MM.1S (cell line): ENCODE results near the gene CRHBP.

ENCODE experiments used
- DNase-seq: peaks from one replicate; pipeline ENCODE4 v3.0.0-alpha.2; 2015
- H2AFZ ChIP-seq: fragments of 300-600 bp; sonication (generic); 2 replicates; pipeline ENCODE4 v1.6.0; 2016; ENCODE audit warnings: antibody characterized with exemption, low read length
- H3F3A ChIP-seq: fragments of 300-600 bp; sonication (generic); 2 replicates; pipeline ENCODE4 v1.6.1; 2016; ENCODE audit warnings: mild to moderate bottlenecking, antibody characterized with exemption, low read length, moderate library complexity, mixed read lengths; ENCODE audit not compliant: insufficient read depth
- H3K27ac ChIP-seq: fragments of 300-600 bp; sonication (generic); 2 replicates; pipeline ENCODE4 v1.5.1; 2016; ENCODE audit warnings: mild to moderate bottlenecking, low read length
- H3K27me3 ChIP-seq: fragments of 300-600 bp; sonication (generic); replicated peaks from 2 replicates; pipeline ENCODE4 v1.6.0; 2016; ENCODE audit warnings: low read length; ENCODE audit not compliant: insufficient read depth
- H3K36me3 ChIP-seq: fragments of 300-600 bp; sonication (generic); replicated peaks from 2 replicates; pipeline ENCODE4 v1.6.1; 2016; ENCODE audit warnings: mild to moderate bottlenecking, low read length, mixed read lengths; ENCODE audit not compliant: insufficient read depth
- H3K4me1 ChIP-seq: fragments of 300-600 bp; sonication (generic); 2 replicates; pipeline ENCODE4 v1.6.1; 2016; ENCODE audit warnings: low read length, mixed read lengths
- H3K4me2 ChIP-seq: fragments of 300-600 bp; sonication (generic); 2 replicates; pipeline ENCODE4 v1.6.0; 2016; ENCODE audit warnings: low read depth, low read length
- H3K4me3 ChIP-seq: fragments of 300-600 bp; sonication (generic); 2 replicates; pipeline ENCODE4 v1.5.1; 2016; ENCODE audit warnings: low read length, mixed read lengths
- H3K79me2 ChIP-seq: fragments of 300-600 bp; sonication (generic); 2 replicates; pipeline ENCODE4 v1.6.1; 2016; ENCODE audit warnings: mixed run types, low read length, mixed read lengths
- H3K9ac ChIP-seq: fragments of 300-600 bp; sonication (generic); 2 replicates; pipeline ENCODE4 v1.6.1; 2016; ENCODE audit warnings: low read length, mixed read lengths
- H3K9me2 ChIP-seq: fragments of 300-600 bp; sonication (generic); replicated peaks from 2 replicates; pipeline ENCODE4 v1.6.1; 2016; ENCODE audit warnings: mild to moderate bottlenecking, low read length, mixed read lengths; ENCODE audit not compliant: insufficient read depth
- H3K9me3 ChIP-seq: fragments of 300-600 bp; sonication (generic); replicated peaks from 2 replicates; pipeline ENCODE4 v1.6.1; 2016; ENCODE audit warnings: mild to moderate bottlenecking, low read length, mixed read lengths; ENCODE audit not compliant: insufficient read depth
- H4K20me1 ChIP-seq: fragments of 300-600 bp; sonication (generic); 2 replicates; pipeline ENCODE4 v1.6.1; 2016; ENCODE audit warnings: mild to moderate bottlenecking, low read length, moderate library complexity, mixed read lengths; ENCODE audit not compliant: insufficient read depth
- CTCF ChIP-seq: fragments of 300-600 bp; sonication (generic); IDR thresholded peaks from 2 replicates; pipeline ENCODE4 v1.5.1; 2016; ENCODE audit warnings: antibody characterized with exemption, low read length, mixed read lengths
- EZH2 ChIP-seq: fragments of 300-600 bp; sonication (generic); optimal IDR thresholded peaks from 2 replicates; pipeline ENCODE3; 2017; ENCODE audit warnings: low read depth, mild to moderate bottlenecking, antibody characterized with exemption, low read length, mixed read lengths
- EZH2phosphoT487 ChIP-seq: fragments of 300-600 bp; sonication (generic); IDR thresholded peaks from 2 replicates; pipeline ENCODE4 v1.6.1; 2018; ENCODE audit warnings: antibody characterized with exemption, low read length

The CRHBP gene

GRCh38 chr5:76927961-76928360, 24.9 kb upstream of the CRHBP start:
- H3K9ac ChIP-seq: no peak overlapping the region
- H2AFZ ChIP-seq: no peak overlapping the region
- H3K9me2 ChIP-seq: no peaks in the 10 kb centered on the region
- no peak overlapping the region for H3K27ac ChIP-seq
- H3K79me2 ChIP-seq: no peaks in the 10 kb centered on the region
- H3K9me3 ChIP-seq: no peaks in the 10 kb centered on the region
- no peaks in the 10 kb centered on the region for H3K36me3 ChIP-seq
- H4K20me1 ChIP-seq: no peaks in the 10 kb centered on the region
- H3K4me2 ChIP-seq: no peak overlapping the region
- H3F3A ChIP-seq: no peaks in the 10 kb centered on the region
- no peak for DNase-seq
- TF ChIP-seq CTCF (no peak), EZH2 (no peak), EZH2phosphoT487 (no peak)
- no peak overlapping the region for H3K4me3 ChIP-seq
- no peaks in the 10 kb centered on the region for H3K4me1 ChIP-seq
- no peaks in the 10 kb centered on the region for H3K27me3 ChIP-seq

- H3K9me3 ChIP-seq: no peaks in the 10 kb centered on the region
- no peak overlapping the region for H3K4me3 ChIP-seq
- no peaks in the 10 kb centered on the region for H3K79me2 ChIP-seq
- H3K4me1 ChIP-seq: no peaks in the 10 kb centered on the region
- no peak overlapping the region for H3K9ac ChIP-seq
- H3K27me3 ChIP-seq: no peaks in the 10 kb centered on the region
- no peaks in the 10 kb centered on the region for H3K9me2 ChIP-seq
- no peak overlapping the region for H2AFZ ChIP-seq
- no peak for TF ChIP-seq EZH2phosphoT487
- no peak for TF ChIP-seq EZH2
- no peak for TF ChIP-seq CTCF
- H3F3A ChIP-seq: no peaks in the 10 kb centered on the region
- no peak overlapping the region for H3K4me2 ChIP-seq
- H4K20me1 ChIP-seq: no peaks in the 10 kb centered on the region
- no peak for DNase-seq
- no peaks in the 10 kb centered on the region for H3K36me3 ChIP-seq
- no peak overlapping the region for H3K27ac ChIP-seq
Measured at GRCh38 chr5:76930083-76930482, 22.8 kb upstream of the CRHBP start.

DNA sequence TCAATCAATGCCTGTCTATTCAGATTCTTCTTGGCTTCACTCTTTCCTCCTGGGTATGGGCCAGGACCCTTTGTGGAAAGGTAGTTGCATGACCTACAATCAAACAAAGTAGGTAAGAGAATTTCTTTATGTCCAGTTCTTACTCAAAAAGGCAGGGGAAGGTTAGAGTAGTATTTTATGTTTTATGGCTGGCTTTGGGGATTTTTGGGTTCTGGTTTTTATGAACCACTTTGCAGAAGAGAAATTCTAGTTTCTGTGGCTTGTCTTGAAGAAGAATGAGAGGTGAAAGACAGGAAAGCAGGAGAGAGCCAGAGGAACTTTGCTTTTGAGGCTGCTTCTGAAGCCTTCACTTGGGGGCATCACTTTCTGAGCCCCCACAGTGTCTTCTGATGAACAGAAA, 14.7 kb upstream of the CRHBP start:
- H3F3A ChIP-seq: no peaks in the 10 kb centered on the region
- no peaks in the 10 kb centered on the region for H3K9me2 ChIP-seq
- no peak overlapping the region for H3K9ac ChIP-seq
- no peak for DNase-seq
- TF ChIP-seq CTCF (no peak), EZH2 (no peak), EZH2phosphoT487 (no peak)
- no peak overlapping the region for H3K4me2 ChIP-seq
- H3K4me3 ChIP-seq: no peak overlapping the region
- H2AFZ ChIP-seq: no peak overlapping the region
- no peaks in the 10 kb centered on the region for H3K9me3 ChIP-seq
- no peaks in the 10 kb centered on the region for H3K27me3 ChIP-seq
- no peaks in the 10 kb centered on the region for H4K20me1 ChIP-seq
- no peak overlapping the region for H3K27ac ChIP-seq
- H3K4me1 ChIP-seq: no peaks in the 10 kb centered on the region
- no peaks in the 10 kb centered on the region for H3K36me3 ChIP-seq
- no peaks in the 10 kb centered on the region for H3K79me2 ChIP-seq
